ENCODE data around the gene NKTR. TPM values are rescaled to one million over a fixed set of nuclear protein-coding genes. Genes with fewer than 3 reads are reported as not detected.

NKTR gene
- total RNA-seq, 1 donor, result 80.3 TPM

GRCh38 chr3:42654331-42655201 lies 54.1 kb downstream of the NKTR start:
- Histone ChIP-seq H3K27me3 (ENCODE audit: insufficient read depth, low read length) (no peaks in the 10 kb centered on the region), H3K4me1 (ENCODE audit: insufficient read depth, low read length) (peaks cover 52% of the 10 kb centered on the region), H2AFZ (ENCODE audit: low read length) (peak overlapping the region; percentile 70), H3K4me3 (ENCODE audit: insufficient read depth, low read length) (peak overlapping the region; percentile 90), H3K27ac (ENCODE audit: low read depth, low read length) (peak overlapping the region; percentile 86), H3K4me2 (ENCODE audit: insufficient read depth, low read length) (peak overlapping the region; percentile 95), H3K36me3 (ENCODE audit: insufficient read depth, low read length) (peaks cover 16% of the 10 kb centered on the region), H3K79me2 (ENCODE audit: insufficient read depth, low read length) (peaks cover 60% of the 10 kb centered on the region), H3K9me3 (ENCODE audit: low read depth, low read length) (no peaks in the 10 kb centered on the region), H4K20me1 (ENCODE audit: insufficient read depth, low read length) (peaks cover 61% of the 10 kb centered on the region)
- peak; percentile 98 for DNase-seq (ENCODE audit: insufficient read length, low spot score, missing footprints)
- no peak for TF ChIP-seq CTCF (IDR thresholded peaks at IDR 0.05; ENCODE audit: extremely low read depth, low read depth, low read length)

- Histone ChIP-seq H3K79me2 (ENCODE audit: insufficient read depth, low read length) (peaks cover 52% of the 10 kb centered on the region), H3K4me3 (ENCODE audit: insufficient read depth, low read length) (peak overlapping the region; percentile 90), H3K4me1 (ENCODE audit: insufficient read depth, low read length) (peaks cover 60% of the 10 kb centered on the region), H3K4me2 (ENCODE audit: insufficient read depth, low read length) (peak overlapping the region; percentile 84), H3K27me3 (ENCODE audit: insufficient read depth, low read length) (no peaks in the 10 kb centered on the region), H3K9me3 (ENCODE audit: low read depth, low read length) (no peaks in the 10 kb centered on the region), H3K36me3 (ENCODE audit: insufficient read depth, low read length) (peaks cover 14% of the 10 kb centered on the region), H4K20me1 (ENCODE audit: insufficient read depth, low read length) (peaks cover 65% of the 10 kb centered on the region), H3K27ac (ENCODE audit: low read depth, low read length) (peak overlapping the region; percentile 45), H2AFZ (ENCODE audit: low read length) (peak overlapping the region; percentile 70)
- TF ChIP-seq CTCF (IDR thresholded peaks at IDR 0.05; ENCODE audit: extremely low read depth, low read depth, low read length), result no peak
- DNase-seq (ENCODE audit: insufficient read length, low spot score, missing footprints), result peak; percentile 93
These were observed 54.9 kb downstream of the NKTR start for GRCh38 chr3:42655331-42655888.

- Histone ChIP-seq H3K4me2 (ENCODE audit: insufficient read depth, low read length) (peak overlapping the region; percentile 84), H3K79me2 (ENCODE audit: insufficient read depth, low read length) (peaks cover 45% of the 10 kb centered on the region), H3K9me3 (ENCODE audit: low read depth, low read length) (no peaks in the 10 kb centered on the region), H3K4me3 (ENCODE audit: insufficient read depth, low read length) (peak overlapping the region; percentile 10), H3K27me3 (ENCODE audit: insufficient read depth, low read length) (no peaks in the 10 kb centered on the region), H3K27ac (ENCODE audit: low read depth, low read length) (peak overlapping the region; percentile 28), H4K20me1 (ENCODE audit: insufficient read depth, low read length) (peaks cover 65% of the 10 kb centered on the region), H2AFZ (ENCODE audit: low read length) (no peak overlapping the region), H3K4me1 (ENCODE audit: insufficient read depth, low read length) (peaks cover 53% of the 10 kb centered on the region), H3K36me3 (ENCODE audit: insufficient read depth, low read length) (peaks cover 12% of the 10 kb centered on the region)
- TF ChIP-seq CTCF (IDR thresholded peaks at IDR 0.05; ENCODE audit: extremely low read depth, low read depth, low read length), result no peak
- DNase-seq (ENCODE audit: insufficient read length, low spot score, missing footprints), result peak; percentile 99
These were observed 55.6 kb downstream of the NKTR start for GRCh38 chr3:42655980-42656679.
